Parietal lobe (tissue), 1 donor: Measurements from ENCODE around the gene THOC1. TPM values are rescaled to one million over a fixed set of nuclear protein-coding genes. Genes with fewer than 3 reads are reported as not detected.

ENCODE experiments used
- total RNA-seq: library from RNA; depleted of rRNA; stranded (reverse); fragments of >200 nt; gene quantifications from one replicate; pipeline ENCODE4 v1.2.3, GENCODE V29; 2014

The THOC1 gene
- 193 TPM for total RNA-seq

DNA sequence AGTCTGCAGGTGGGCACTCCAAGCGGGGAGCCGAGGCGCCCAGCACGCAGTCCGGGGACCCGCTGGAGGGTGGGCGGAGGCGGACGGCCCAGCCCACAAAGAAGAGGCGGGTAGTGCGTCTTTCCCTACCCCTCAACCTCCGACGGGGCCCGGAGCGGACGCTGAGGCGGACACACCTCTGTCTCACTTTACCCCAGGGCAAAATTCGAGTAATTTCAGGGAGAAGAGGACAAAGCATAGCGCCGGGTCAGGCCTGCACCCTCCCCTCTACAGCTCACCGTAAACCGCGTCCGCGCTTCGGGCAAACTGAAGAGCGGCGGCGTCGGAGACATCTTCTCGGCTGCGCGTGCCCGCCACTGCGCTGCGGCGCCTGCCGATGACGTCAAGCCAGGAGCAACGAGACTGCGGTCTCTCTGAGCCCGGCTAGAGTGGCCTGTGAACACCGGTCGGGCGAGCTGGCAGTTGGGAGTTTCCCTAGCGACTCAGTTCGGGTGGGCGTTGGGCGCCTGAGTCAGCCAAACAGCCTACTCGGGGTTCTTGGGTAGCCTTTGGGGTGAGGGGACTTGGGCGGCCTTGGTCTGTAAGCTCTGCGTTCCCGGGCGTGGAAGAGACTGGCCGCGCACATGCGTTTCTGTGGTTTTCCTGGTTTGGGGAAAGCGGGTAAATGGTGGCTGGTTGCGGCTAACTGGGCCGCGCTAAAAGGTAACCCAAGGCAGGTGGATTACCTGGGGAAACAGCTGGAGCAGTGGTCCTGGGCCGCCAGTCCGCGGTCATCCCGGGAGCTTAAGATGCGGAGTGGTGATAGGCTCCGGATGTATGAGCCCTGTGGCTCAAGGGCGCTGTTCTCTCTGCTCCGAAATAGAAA is at the start of gene THOC1:
TSS of gene THOC1 (minus strand) at position 360 of the 865 bp plus-strand sequence. CDS start at position 332, 28 bp downstream.

Other genes starting within 250 kb of the THOC1 start
- not detected for gene TUBB8B, start 218.4 kb downstream of the THOC1 start, total RNA-seq
- gene USP14, start 109.5 kb downstream of the THOC1 start, total RNA-seq: 46.0 TPM
- 5.0 TPM for gene COLEC12, start 232.7 kb upstream of the THOC1 start, total RNA-seq